ENCODE results near the gene ZNF2. TPM values are rescaled to one million over a fixed set of nuclear protein-coding genes. Genes with fewer than 3 reads are reported as not detected.

Gene ZNF2
- total RNA-seq, 1 experiment from 2014 or later: 5.6 TPM

DNA sequence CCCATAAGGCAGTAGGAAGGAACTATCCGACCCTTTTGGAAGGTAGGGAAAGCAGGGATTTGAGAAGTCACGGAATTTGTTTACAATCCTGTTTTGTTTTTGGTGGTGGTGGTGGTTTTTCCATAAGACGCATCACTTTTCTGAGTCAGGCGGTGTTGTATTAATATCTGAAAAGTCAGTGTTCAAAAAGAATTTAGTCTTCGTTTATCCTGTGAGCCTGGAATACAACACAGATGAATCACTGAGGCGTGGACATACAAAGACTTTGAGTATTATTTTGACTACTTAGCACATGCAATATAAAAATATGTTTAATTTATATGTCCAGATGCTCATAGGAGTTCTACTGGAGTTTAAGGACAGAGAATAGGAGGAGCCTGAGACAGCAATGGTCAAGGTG, 42.5 kb downstream of the ZNF2 start:
- no peak for TF ChIP-seq TCF7L2 (IDR thresholded peaks at IDR 0.05; ENCODE audit: low read depth, low read length)
- Histone ChIP-seq H3K27ac (ENCODE audit: low read length) (peak overlapping the region; percentile 83), H3K27me3 (ENCODE audit: control insufficient read depth, insufficient read depth, low read length) (no peaks in the 10 kb centered on the region), H3K4me3 (ENCODE audit: low read depth in 2 of 2, low read length in 2 of 2) (peak overlapping the region; percentile 61 to 71), H3K4me1 (ENCODE audit: control insufficient read depth, insufficient read depth, low read length) (peaks cover 4% of the 10 kb centered on the region; the same call in 1 of the 2 replicates), H3K36me3 (ENCODE audit: control insufficient read depth, insufficient read depth, low read length) (peaks cover 4% of the 10 kb centered on the region), H3K9me3 (ENCODE audit: control insufficient read depth, insufficient read depth, low read depth, low read length) (peaks cover 51% of the 10 kb centered on the region)
- intact Hi-C loops (cut with micrococcal nuclease; ENCODE audit: unreplicated experiment): no loop called here
- ChIA-PET POLR2A (no interaction called here), CTCF (no interaction called here)
- BruUV-seq (replicated peaks): no TSS peak
- in situ Hi-C loops (cut with HindIII; ENCODE audit: low pct_unique_long_range_greater_than_20kb, low sequenced_read_pairs): no loop called here
- ATAC-seq (no peak), DNase-seq (ENCODE audit: low read depth, low spot score) (no peak)

DNA sequence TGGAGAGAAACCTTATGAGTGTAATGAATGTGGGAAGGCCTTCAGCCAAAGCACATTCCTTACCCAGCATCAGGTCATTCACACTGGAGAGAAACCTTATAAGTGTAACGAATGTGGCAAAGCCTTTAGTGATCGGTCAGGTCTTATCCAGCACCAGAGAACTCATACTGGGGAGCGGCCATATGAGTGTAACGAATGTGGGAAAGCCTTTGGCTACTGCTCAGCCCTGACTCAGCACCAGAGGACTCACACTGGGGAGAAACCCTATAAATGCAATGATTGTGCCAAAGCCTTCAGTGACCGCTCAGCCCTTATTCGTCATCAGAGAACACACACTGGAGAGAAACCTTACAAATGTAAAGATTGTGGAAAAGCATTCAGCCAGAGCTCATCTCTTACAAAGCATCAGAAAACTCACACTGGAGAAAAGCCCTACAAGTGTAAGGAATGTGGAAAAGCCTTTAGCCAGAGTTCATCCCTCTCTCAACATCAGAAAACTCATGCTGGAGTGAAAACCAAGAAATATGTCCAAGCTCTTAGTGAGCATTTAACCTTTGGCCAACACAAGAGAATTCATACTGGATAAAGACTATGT, 49.5 kb downstream of the ZNF2 start:
- no TSS peak for BruUV-seq (replicated peaks)
- in situ Hi-C loops (cut with HindIII; ENCODE audit: low pct_unique_long_range_greater_than_20kb, low sequenced_read_pairs) (no loop called here), intact Hi-C loops (cut with micrococcal nuclease; ENCODE audit: unreplicated experiment) (no loop called here)
- DNase-seq (ENCODE audit: low read depth, low spot score) (no peak), ATAC-seq (no peak)
- Histone ChIP-seq H3K9me3 (ENCODE audit: control insufficient read depth, insufficient read depth, low read depth, low read length) (peaks cover 85% of the 10 kb centered on the region), H3K4me1 (ENCODE audit: control insufficient read depth, insufficient read depth, low read length) (no peaks in the 10 kb centered on the region), H3K4me3 (ENCODE audit: low read depth in 2 of 2, low read length in 2 of 2) (no peak overlapping the region), H3K27me3 (ENCODE audit: control insufficient read depth, insufficient read depth, low read length) (no peaks in the 10 kb centered on the region), H3K27ac (ENCODE audit: low read length) (no peak overlapping the region), H3K36me3 (ENCODE audit: control insufficient read depth, insufficient read depth, low read length) (peaks cover 6% of the 10 kb centered on the region)
- TF ChIP-seq, protein P1, sequence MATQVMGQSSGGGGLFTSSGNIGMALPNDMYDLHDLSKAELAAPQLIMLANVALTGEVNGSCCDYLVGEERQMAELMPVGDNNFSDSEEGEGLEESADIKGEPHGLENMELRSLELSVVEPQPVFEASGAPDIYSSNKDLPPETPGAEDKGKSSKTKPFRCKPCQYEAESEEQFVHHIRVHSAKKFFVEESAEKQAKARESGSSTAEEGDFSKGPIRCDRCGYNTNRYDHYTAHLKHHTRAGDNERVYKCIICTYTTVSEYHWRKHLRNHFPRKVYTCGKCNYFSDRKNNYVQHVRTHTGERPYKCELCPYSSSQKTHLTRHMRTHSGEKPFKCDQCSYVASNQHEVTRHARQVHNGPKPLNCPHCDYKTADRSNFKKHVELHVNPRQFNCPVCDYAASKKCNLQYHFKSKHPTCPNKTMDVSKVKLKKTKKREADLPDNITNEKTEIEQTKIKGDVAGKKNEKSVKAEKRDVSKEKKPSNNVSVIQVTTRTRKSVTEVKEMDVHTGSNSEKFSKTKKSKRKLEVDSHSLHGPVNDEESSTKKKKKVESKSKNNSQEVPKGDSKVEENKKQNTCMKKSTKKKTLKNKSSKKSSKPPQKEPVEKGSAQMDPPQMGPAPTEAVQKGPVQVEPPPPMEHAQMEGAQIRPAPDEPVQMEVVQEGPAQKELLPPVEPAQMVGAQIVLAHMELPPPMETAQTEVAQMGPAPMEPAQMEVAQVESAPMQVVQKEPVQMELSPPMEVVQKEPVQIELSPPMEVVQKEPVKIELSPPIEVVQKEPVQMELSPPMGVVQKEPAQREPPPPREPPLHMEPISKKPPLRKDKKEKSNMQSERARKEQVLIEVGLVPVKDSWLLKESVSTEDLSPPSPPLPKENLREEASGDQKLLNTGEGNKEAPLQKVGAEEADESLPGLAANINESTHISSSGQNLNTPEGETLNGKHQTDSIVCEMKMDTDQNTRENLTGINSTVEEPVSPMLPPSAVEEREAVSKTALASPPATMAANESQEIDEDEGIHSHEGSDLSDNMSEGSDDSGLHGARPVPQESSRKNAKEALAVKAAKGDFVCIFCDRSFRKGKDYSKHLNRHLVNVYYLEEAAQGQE (IDR thresholded peaks at IDR 0.05; ENCODE audit: insufficient read depth in 1 of 2, low read depth in 2 of 2, low read length in 1 of 2): no peak
- TF ChIP-seq POLR2AphosphoS5 (IDR thresholded peaks at IDR 0.05; ENCODE audit: low read depth, low read length) (no peak), TCF7L2 (IDR thresholded peaks at IDR 0.05; ENCODE audit: low read depth, low read length) (no peak), SIN3A (IDR thresholded peaks at IDR 0.05; ENCODE audit: borderline replicate concordance, insufficient read depth, low read depth, low read length) (no peak)
- TF ChIP-seq, protein P2, sequence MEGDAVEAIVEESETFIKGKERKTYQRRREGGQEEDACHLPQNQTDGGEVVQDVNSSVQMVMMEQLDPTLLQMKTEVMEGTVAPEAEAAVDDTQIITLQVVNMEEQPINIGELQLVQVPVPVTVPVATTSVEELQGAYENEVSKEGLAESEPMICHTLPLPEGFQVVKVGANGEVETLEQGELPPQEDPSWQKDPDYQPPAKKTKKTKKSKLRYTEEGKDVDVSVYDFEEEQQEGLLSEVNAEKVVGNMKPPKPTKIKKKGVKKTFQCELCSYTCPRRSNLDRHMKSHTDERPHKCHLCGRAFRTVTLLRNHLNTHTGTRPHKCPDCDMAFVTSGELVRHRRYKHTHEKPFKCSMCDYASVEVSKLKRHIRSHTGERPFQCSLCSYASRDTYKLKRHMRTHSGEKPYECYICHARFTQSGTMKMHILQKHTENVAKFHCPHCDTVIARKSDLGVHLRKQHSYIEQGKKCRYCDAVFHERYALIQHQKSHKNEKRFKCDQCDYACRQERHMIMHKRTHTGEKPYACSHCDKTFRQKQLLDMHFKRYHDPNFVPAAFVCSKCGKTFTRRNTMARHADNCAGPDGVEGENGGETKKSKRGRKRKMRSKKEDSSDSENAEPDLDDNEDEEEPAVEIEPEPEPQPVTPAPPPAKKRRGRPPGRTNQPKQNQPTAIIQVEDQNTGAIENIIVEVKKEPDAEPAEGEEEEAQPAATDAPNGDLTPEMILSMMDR (IDR thresholded peaks at IDR 0.05): no peak
- ChIA-PET CTCF (no interaction called here), POLR2A (no interaction called here)

- H3K36me3 ChIP-seq (ENCODE audit: control insufficient read depth, insufficient read depth, low read length): no peaks in the 10 kb centered on the region
- no peak for TF ChIP-seq SIN3A (IDR thresholded peaks at IDR 0.05; ENCODE audit: borderline replicate concordance, insufficient read depth, low read depth, low read length)
- TF ChIP-seq POLR2AphosphoS5 (IDR thresholded peaks at IDR 0.05; ENCODE audit: low read depth, low read length): no peak
- TF ChIP-seq, protein P2 (IDR thresholded peaks at IDR 0.05): no peak
- no peak overlapping the region for H3K4me3 ChIP-seq (ENCODE audit: low read depth in 2 of 2, low read length in 2 of 2)
- H3K27ac ChIP-seq (ENCODE audit: low read length): no peak overlapping the region
- TSS peak; percentile 42 for BruUV-seq (replicated peaks)
- in situ Hi-C loops (cut with HindIII; ENCODE audit: low pct_unique_long_range_greater_than_20kb, low sequenced_read_pairs) (no loop called here), intact Hi-C loops (cut with micrococcal nuclease; ENCODE audit: unreplicated experiment) (no loop called here)
- ATAC-seq: no peak
- ChIA-PET POLR2A (no interaction called here), CTCF (no interaction called here)
- H3K9me3 ChIP-seq (ENCODE audit: control insufficient read depth, insufficient read depth, low read depth, low read length): peaks cover 59% of the 10 kb centered on the region
- no peaks in the 10 kb centered on the region for H3K27me3 ChIP-seq (ENCODE audit: control insufficient read depth, insufficient read depth, low read length)
- H3K4me1 ChIP-seq (ENCODE audit: control insufficient read depth, insufficient read depth, low read length): no peaks in the 10 kb centered on the region
- no peak for DNase-seq (ENCODE audit: low read depth, low spot score)
These were observed 54.8 kb downstream of the ZNF2 start for GRCh38 chr2:95220449-95220848.
